ENCODE measurements around the gene NDST1.

DNA sequence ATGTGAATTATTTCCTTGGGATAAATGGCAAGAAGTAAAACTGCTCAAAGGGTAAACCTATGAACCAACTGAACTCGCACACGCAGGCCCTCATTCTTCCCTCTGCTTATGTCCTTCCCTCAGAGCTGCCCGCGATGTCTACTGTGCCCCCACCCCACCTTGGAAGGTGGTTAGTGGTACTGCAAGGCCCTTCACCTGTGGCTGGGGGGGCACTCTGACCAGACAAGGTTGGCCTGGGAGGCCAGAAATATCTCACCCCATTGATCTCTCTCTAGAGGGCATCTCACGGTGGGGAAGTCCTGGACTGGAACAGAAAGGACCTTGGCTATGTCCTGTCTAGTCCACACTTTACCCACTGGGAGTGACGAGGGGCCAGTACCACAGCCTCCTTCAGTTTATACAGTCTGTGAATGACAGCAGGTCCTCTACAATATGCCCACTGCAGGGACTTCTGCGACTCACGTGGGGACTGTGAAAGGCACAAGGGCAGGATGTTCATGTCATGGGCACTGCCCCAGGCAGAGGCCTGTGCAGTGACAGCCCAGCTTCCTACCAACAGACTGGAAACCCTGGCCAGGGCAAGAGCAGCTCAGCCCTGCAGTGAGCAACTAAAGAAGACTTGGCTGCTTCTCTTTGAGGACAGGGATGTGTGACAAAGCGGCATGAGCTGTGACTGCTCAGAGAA, 75.8 kb downstream of the NDST1 start:
- no peak for TF ChIP-seq CTCF (conservative IDR thresholded peaks at IDR 0.05; ENCODE audit: low read depth, low read length)
- no peak for TF ChIP-seq EZH2 (IDR thresholded peaks at IDR 0.05; ENCODE audit: low read length, unreplicated experiment)
- TF ChIP-seq EZH2phosphoT487 (IDR thresholded peaks at IDR 0.05; ENCODE audit: borderline replicate concordance, low read length), result no peak
